LoVo (cell line): ENCODE data around the gene RPL41.
A peak's percentile ranks its signal among the peaks of the same experiment; 100 is the strongest.

ENCODE experiments used
- DNase-seq: peaks from one replicate; pipeline ENCODE4 v3.0.0-alpha.2; 2016; ENCODE audit warnings: low spot score

The RPL41 gene

DNA sequence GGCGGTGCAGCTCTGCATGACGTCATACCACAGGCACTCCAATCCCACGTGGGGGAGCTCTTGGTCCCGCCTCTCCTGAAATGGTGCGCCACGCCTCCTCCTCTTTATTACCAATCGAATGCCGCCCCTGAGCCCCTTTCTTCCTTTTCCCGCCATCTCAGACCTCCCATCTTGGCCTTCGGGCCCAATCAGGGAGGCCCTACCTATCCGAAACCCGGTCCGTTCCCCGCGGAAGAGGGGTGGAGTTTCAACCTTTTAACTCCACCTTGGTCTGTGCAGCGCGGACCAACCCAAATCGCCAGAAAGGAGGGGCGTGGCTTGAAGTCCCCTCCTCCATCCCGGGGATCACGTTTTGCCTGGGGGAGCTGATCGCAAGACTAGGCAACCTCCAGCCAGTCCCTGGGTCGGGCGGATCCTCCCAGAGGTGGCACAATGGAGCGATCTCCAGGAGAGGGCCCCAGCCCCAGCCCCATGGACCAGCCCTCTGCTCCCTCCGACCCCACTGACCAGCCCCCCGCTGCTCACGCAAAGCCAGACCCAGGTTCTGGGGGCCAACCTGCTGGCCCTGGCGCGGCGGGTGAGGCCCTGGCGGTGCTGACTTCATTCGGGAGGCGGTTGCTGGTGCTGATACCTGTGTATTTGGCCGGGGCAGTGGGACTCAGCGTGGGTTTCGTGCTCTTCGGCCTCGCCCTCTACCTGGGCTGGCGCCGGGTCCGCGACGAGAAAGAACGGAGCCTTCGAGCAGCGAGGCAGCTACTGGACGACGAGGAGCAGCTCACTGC, 11.6 kb downstream of the RPL41 start, which contains the start of gene ESYT1:
Gene ESYT1 (plus strand): TSS at position 380 of the 782 bp plus-strand sequence. CDS start 53 bp downstream, at position 433.
- DNase-seq, result peak; percentile 100

DNA sequence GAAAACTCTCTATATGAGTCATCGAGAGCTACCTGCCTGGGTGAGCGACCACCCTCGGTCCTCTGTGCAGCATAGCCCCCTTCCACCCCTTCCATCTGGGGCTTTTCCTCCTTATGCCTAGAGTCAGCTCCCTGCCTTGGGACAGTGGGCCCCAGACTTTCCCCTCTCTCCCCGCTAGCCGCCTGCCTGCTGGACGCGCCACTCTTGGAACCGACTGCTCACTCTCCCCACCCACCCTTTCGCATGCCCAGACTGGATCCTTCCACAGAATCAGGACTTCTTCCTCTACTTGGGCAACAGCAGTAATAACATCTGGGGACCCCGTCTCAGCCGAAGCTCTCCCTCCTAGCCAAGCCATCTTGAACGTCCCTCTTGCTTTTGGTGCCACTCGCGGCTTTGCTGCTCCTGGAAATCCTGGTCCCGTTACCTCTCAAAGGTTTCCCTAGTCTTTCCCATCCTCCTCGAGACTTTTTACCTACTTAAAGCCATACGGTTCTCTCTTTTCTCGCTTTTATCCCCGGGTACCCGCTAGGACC, 12.3 kb downstream of the RPL41 start:
- no peak for DNase-seq

DNA sequence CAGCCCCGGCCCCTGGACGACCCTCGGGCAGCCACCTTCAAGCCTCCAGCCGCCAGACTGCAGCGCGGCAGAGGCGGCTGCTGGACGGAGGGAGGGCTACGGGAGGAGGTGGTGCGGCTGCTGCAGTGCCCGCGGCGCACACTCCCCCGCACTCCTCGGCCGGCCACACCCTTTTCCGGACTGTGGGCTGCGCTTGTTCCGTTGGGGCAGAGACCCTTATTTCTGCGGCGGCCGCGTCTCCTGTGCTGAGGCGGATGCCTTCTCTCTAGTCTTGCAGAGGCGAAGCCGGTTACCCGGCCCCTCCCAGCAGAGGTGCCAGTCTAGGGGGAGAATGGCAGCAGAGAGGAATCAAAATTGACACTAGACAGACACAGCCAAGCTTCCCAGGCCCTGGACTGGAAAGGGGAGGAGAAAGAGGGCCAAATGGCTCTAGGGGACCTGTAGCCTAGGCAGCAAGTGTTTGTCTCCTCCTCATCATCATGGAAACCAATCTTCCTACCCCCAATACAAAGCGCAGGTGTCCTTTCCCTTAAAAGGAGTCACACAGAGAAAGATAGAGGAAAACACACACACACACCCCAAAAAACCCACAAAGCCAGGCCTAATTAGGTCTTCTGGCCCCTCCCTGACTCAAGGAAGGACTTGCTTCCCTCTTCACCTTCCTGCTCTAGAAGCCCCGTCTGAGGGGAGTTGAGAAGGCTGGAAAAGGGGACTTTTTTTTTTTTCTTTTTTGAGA, 12.9 kb downstream of the RPL41 start:
- peak; percentile 52 for DNase-seq

DNA sequence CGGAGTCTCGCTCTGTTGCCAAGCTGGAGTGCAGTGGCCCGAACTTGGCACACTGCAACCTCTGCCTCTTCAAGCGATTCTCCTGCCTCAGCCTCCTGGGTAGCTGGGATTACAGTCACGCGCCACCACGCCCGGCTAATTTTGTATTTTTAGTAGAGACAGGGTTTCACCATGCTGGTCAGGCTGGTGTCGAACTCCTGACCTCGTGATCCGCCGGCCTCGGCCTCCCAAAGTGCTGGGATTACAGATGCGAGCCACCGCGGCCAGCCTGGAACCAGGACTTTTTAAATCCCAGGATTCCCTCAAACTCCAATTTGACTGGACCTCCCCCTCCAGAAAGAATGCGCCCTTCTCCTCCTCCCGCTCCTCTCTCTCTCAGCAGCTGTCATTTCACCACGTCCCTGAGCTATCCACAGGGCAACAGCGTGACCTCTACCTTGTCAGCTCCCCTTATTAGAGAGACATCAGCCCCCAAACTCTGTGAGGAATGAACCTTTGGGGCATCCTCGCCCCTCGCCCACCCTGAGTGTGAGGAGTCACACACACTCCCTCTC, 13.6 kb downstream of the RPL41 start:
- DNase-seq, result no peak

DNA sequence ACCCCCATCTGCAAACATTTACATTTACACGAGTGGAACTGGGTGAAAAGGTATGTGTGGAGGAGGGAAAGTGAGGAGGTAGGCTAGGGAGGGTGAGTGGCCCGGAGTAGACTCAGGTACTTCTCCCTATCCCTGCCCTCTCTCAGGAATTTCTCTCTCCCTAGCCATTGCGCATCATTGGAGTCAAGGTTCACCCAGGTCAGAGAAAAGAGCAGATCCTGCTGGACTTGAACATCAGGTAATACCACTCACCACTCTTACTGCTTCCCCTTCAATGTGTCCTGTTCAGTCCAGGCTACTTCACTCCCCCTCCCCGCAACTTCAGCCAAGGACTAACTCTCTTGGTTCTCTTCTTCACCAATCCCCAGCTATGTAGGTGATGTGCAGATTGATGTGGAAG, 14.4 kb downstream of the RPL41 start:
- DNase-seq, result no peak

DNA sequence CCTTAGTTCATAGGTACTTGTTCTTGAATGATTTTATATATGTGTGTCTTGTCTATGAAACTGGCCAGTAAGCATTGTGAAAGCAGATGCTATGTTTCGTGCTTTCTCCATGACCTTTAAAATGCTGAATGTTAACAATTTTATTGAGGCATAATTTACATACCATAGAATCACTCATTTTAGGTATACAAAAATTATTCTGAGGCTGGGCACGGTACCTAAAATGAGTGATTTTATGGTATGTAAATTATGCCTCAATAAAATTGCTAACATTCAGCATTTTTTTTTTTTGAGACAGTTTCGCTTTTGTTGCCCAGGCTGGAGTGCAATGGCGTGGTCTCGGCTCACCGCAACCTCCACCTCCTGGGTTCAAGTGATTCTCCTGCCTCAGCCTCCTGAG, 18.5 kb downstream of the RPL41 start:
- no peak for DNase-seq

DNA sequence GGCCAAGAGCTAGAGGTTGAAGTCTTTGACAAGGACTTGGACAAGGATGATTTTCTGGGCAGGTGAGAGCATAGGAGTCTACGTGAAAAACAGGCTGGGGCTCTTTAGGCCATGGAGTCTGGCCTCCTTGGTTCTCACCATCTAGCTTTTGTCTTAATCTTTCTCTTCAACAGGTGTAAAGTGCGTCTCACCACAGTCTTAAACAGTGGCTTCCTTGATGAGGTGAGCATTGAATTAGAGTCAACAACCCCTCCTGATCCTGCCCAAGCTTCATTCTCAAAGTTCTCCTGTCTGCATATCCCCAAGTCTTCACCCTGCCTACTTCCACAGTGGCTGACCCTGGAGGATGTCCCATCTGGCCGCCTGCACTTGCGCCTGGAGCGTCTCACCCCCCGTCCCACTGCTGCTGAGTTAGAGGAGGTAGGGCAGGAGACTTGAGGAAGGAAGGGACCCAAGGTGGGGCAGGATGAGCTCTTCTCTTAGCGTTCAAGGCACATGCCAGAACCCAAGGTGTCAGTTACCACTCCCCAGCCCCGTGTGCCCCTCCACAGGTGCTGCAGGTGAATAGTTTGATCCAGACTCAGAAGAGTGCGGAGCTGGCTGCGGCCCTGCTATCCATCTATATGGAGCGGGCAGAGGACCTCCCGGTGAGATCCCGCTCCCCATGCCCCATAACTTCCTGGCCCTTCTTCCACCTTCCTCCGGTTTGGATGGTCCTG, 21.6 kb downstream of the RPL41 start:
- no peak for DNase-seq

DNA sequence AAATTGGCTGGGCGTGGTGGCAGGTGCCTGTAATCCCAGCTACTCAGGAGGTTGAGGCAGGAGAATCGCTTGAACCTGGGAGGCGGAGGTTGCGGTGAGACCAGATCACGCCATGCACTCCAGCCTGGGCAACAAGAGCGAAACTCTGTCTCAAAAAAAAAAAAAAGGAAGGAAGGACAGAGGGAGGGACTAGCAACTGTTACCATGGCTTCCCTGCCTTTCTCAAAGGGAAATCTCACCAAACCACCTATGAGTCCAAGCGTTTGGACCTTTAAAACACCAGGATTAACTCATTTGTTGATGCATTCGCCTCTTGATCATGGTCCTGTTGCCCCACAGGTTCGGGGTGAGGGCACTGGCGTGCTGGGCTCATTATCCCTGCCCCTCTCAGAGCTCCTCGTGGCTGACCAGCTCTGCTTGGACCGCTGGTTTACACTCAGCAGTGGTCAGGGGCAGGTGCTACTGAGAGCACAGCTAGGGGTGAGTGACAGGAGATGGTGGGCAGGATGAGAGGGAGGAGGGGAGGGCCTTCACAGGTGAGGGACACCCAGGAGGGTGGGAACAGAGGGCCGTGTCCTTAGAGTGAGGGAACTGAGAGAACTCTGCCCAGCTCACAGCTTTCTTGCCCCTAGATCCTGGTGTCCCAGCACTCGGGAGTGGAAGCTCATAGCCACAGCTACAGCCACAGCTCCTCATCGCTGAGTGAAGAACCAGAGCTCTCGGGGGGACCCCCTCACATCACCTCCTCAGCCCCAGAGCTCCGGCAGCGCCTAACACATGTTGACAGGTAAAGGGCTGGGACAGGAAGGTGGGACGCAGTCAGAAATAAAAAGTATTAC, 25.7 kb downstream of the RPL41 start:
- DNase-seq, result no peak

DNA sequence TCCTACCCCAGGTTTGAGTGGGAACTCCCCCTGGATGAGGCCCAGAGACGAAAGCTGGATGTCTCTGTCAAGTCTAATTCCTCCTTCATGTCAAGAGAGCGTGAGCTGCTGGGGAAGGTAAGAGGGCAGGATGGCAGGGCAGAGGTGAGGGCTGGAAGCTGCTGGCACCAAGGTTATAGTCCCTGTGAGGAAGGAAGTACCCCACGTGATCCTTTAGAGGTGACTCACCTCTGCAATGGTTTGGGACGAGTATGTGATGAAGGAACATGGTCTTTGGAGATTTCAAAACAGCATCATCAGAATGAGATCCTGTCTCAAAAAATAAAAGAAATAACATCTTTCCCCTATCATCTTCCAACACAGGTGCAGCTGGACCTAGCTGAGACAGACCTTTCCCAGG, 26.8 kb downstream of the RPL41 start:
- DNase-seq, result no peak

DNA sequence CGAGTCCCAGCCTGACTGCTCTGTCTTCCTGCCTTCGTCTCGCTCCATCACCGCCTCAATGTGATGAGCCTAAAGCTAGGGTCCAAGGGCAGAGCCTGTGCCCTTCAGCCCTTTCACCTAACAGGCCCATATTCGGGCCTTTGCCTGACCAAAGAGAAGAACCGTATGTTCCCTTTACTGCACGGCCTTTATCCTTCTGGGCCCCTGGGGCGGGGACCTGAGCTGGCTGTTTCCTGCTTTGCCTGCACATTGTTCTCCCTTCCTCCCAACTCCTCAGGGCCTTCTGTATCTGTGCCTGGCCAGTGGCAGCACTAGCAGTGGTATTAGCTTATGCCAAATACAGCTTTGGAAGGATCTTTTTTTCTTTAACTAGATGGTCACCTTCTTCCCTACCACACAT, 27.4 kb downstream of the RPL41 start:
- no peak for DNase-seq

DNA sequence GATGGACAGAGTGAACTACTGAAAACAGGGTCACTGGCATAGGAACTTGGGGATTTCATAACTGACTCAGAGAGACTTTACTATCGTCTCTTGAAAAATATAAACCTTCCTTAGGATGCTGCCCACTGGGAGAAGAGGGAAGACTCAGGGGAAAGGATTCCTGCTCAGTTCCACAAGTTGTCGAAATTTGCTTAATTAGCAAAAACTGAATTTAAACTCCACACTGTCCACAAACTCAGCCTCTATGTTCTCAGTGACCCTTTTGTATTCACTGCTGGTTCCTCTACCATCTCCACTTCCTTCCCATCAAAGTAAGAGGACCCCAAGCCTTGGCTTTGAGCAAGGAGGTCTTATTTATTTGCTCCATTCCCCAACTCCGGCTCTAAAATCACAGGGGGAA, 28.8 kb downstream of the RPL41 start:
- no peak for DNase-seq

DNA sequence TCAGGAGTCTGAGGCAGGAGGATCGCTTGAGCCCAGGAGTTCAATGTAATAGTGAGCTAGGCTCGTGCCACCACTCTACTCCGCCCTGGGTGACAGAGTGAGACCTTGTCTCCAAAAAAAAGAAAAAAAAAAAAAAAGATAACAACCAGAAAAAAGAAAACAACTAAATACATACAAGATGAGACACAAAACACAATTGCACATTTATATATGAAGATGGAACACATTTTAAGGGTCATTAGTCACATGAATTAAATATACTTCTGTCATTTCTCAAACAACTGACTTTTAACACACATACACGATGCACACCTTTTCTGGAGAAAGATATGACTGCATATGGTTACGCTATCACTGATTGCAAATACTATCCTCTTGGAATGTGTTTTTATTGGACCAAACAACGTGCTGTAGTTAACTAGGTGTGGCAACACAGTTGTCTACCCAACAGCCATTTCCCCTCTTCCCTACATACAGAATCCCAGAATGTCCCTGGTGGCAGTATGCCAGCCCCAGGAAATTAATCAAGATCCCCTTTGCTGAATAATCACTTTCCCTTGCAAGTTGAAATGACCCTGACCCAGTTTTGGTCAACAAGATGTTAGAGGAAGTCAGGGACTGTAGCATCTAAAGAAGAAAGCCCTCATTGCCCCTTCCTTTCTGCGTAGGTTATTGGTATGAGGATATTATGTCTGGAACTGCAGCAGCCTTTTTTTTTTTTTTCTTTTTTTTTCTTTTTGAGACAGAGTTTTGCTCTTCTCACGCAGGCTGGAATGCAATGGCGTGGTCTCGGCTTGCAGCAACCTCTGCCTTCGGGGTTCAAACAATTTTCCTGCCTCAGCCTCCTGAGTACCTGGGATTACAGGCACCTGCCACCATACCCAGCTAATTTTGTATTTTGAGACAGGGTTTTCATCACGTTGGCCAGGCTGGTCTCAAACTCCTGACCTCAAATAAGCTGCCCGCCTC, 30.3 kb downstream of the RPL41 start:
- peak; percentile 77 for DNase-seq

DNA sequence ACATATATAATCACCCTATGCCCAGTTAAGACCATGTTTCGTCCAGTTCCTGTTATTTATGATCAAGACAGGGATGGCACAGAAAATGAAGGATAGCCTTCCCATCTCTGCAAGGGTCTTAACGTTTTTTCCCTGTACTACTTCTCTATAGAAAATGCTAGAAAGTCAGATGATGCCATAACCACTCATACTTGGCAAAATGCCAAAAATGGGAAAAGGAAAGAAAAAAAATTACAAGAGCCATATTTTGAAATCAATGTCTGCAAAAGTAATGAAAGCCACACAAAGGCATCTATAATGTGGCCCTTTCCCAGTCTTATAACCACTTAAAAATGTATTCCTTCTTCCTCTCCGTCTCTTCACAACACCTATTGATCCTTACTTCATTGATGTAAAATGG, 34.1 kb downstream of the RPL41 start:
- DNase-seq, result no peak

DNA sequence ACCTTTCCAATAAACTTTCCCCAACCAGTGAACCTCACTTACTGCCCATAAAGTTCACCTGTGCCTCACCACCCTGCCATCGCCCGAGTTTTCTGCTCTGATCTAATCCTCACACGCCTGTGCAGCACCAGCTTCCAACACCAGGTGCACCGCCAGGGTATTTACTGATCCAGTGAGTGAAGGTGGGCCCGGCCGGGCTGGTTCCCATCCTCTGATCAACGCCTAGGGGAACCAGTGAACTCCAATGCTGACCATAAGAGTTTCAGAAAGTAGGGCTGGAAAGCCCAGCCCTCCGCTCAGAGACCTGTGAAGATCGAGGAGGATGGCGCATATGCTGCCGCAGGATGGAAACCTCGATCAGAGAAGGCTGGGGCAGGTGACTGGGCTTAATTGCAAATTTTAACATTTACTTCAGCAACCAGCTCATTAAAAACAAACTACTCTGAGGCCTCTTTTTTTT, 35.3 kb downstream of the RPL41 start:
- DNase-seq, result peak; percentile 82

DNA sequence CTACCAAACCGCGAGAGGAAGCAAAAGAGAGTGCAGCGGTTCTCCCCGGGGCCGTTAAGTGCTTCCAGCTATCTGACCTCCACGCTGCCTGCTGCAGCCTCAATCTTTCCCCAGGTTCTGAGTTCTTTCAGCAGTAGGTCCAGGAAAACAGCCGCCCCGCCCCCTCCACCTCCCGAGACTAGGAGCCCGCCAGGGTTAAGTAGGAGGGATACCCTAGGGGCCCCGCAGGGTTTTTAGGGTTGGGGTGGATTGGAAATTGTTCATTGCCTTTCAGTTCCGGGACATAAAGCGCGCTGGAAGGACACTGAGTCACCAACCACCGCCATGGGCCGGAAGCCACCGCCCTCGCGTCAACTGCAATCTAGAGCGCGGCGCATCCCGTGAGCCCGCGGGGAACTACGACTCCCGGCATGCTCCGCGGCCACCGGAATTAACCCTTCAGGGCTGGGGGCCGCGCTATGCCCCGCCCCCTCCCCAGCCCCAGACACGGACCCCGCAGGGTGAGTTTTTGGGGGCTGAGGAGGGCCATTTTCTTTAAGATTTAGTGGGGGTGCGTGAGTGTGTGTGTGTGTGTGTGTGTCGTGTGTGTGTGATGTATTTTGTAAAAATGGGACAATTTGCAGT, 35.8 kb downstream of the RPL41 start, which contains the start of gene MYL6B:
Gene MYL6B (plus strand): TSS at position 456 of the 624 bp plus-strand sequence. CDS start 1,332 bp downstream, outside the sequence.
- DNase-seq, result peak; percentile 98

DNA sequence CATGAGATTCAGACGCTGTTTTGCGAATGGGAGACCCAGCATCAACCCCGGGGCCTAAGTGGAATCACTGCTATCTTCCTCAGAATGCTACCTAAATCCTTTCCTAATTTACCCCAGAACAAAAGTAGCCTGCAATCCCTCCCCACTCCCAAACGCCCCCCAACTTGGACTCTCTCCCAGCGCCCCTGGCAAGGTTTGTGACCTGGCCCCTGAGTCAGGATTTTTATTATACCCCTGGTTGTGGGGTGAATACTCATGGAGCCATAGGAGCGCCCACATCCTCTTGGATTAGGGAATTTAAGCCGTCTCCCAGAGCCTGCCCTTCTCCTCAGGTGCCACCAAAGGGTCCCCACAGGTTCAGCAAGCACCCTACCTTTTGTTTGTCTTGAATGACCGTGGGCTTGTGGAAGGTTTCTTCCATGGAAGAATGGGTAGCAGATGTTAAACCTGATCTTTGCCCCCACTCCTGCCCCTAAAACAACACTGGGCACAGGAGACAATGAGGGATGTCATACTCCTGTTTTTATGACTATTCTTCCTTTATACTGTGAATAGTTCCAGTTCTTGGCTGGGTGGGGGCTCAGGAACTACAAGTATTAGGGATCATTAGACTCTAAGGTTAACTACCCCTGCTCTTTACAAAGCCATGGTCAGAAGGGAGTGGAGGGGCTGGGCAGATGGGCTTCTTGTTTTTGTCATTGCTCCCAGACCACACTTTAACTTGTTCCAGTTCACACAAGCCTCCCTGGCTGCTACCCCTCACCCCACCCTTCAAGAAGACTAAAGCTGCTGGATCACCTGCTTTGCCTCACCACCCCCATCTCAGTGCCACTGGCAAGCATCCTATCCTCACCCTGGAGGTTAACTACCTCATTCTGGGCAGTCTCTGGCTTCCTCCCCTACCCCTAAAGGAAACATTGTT, 36.6 kb downstream of the RPL41 start:
- no peak for DNase-seq

DNA sequence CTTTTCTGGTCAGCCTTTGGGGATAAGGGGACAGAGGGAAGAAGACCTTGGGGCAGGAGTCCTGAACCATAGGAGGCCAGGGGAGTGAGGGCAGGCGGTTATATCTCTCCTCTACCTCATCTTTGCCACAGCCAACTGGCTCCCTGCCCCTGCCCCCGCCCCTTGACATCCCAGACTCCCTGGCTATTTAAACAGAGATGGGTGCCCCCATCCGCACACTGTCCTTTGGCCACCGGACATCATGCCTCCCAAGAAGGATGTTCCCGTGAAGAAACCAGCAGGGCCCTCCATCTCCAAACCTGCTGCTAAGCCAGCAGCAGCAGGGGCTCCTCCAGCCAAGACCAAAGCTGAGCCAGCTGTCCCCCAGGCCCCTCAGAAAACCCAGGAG, 37.2 kb downstream of the RPL41 start:
- no peak for DNase-seq

DNA sequence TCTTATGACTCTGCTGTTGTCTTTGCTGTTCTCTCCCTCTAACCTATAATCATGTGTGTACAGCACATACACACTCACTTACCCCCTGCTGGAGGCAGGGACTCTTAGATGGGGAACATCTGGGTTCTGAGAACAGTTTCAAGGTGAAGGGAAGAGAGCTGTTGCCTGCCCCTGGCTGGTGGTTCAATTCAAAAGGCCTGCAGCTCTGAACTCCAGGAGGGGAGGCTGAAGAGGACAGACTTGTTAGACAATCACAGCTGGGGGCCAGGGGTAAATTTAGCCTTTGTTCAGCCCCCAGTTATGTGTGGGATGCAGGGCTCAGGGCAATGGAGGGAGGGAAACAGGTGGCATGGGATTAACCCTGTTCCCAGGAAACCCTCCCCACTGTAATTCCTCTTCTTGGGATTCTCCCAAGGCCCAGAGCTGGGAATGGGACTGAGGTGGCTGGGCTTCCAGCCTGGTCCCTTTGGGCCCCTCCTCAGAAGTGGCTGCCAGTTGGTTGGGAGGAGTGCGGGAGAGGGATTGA, 37.9 kb downstream of the RPL41 start:
- no peak for DNase-seq
